Mesothelial cell of epicardium (in vitro differentiated cells): Measurements from ENCODE around the gene FHIT. TPM values are rescaled to one million over a fixed set of nuclear protein-coding genes. Genes with fewer than 3 reads are reported as not detected.

ENCODE experiments used
- DNase-seq, 2 experiments: peaks; one replicate each; pipeline ENCODE4 v3.0.0; 2021; ENCODE audit warnings: low spot score in 2 of 2; ENCODE audit not compliant: unreplicated experiment in 2 of 2
- H3K27ac Mint-ChIP-seq: 2 replicates; pipeline ENCODE4 v1.8.0; 2021; ENCODE audit warnings: mixed read lengths
- H3K27me3 Mint-ChIP-seq: 2 replicates; pipeline ENCODE4 v1.8.0; 2021; ENCODE audit warnings: low read depth, mixed read lengths
- H3K36me3 Mint-ChIP-seq: 2 replicates; pipeline ENCODE4 v1.8.0; 2021; ENCODE audit warnings: mixed read lengths
- H3K4me1 Mint-ChIP-seq: 2 replicates; pipeline ENCODE4 v1.8.0; 2021; ENCODE audit warnings: mixed read lengths
- H3K4me3 Mint-ChIP-seq: 2 replicates; pipeline ENCODE4 v1.8.0; 2021; ENCODE audit warnings: mild to moderate bottlenecking, moderate library complexity, mixed read lengths
- H3K9me3 Mint-ChIP-seq: 2 replicates; pipeline ENCODE4 v1.8.0; 2021; ENCODE audit warnings: mixed read lengths
- CTCF ChIP-seq: fragments of 200-600 bp; sonication (generic); IDR thresholded peaks from one replicate; pipeline ENCODE4 v1.5.0; 2021; ENCODE audit warnings: antibody characterized with exemption; ENCODE audit not compliant: unreplicated experiment
- total RNA-seq: library from RNA; stranded (reverse); gene quantifications from 3 replicates; pipeline ENCODE4 v1.2.1, GENCODE V29; 2021

Gene FHIT
- total RNA-seq, 1 donor from 2014 or later = 10.7 TPM

- no peak overlapping the region for H3K4me3 Mint-ChIP-seq
- H3K36me3 Mint-ChIP-seq = peaks cover 3% of the 10 kb centered on the region
- H3K27ac Mint-ChIP-seq = no peak overlapping the region
- peaks cover 15% of the 10 kb centered on the region for H3K9me3 Mint-ChIP-seq
- DNase-seq = no peak
- no peak for TF ChIP-seq CTCF
- peaks cover 15% of the 10 kb centered on the region for H3K4me1 Mint-ChIP-seq
- H3K27me3 Mint-ChIP-seq = no peaks in the 10 kb centered on the region
These were observed 734.1 kb downstream of the FHIT start for GRCh38 chr3:60517134-60517533.

- Mint-ChIP-seq H3K9me3 (peaks cover 15% of the 10 kb centered on the region), H3K36me3 (peaks cover 5% of the 10 kb centered on the region), H3K27ac (no peak overlapping the region), H3K4me3 (no peak overlapping the region), H3K27me3 (no peaks in the 10 kb centered on the region), H3K4me1 (peaks cover 10% of the 10 kb centered on the region)
- DNase-seq = no peak
- no peak for TF ChIP-seq CTCF
These were observed 736.4 kb downstream of the FHIT start for GRCh38 chr3:60514866-60515265.

- H3K4me3 Mint-ChIP-seq = no peak overlapping the region
- no peak for DNase-seq
- H3K9me3 Mint-ChIP-seq = peaks cover 15% of the 10 kb centered on the region
- peaks cover 10% of the 10 kb centered on the region for H3K4me1 Mint-ChIP-seq
- peaks cover 5% of the 10 kb centered on the region for H3K36me3 Mint-ChIP-seq
- no peak overlapping the region for H3K27ac Mint-ChIP-seq
- H3K27me3 Mint-ChIP-seq = no peaks in the 10 kb centered on the region
- no peak for TF ChIP-seq CTCF
These were observed 737.1 kb downstream of the FHIT start for GRCh38 chr3:60514085-60514649.

GRCh38 chr3:60513241-60513640 lies 738.0 kb downstream of the FHIT start:
- DNase-seq = no peak
- no peaks in the 10 kb centered on the region for H3K27me3 Mint-ChIP-seq
- H3K4me1 Mint-ChIP-seq = peaks cover 10% of the 10 kb centered on the region
- H3K36me3 Mint-ChIP-seq = peaks cover 5% of the 10 kb centered on the region
- H3K4me3 Mint-ChIP-seq = no peak overlapping the region
- no peak for TF ChIP-seq CTCF
- H3K9me3 Mint-ChIP-seq = peaks cover 15% of the 10 kb centered on the region
- H3K27ac Mint-ChIP-seq = no peak overlapping the region

- Mint-ChIP-seq H3K9me3 (peaks cover 21% of the 10 kb centered on the region), H3K27me3 (no peaks in the 10 kb centered on the region)
These were observed 738.7 kb downstream of the FHIT start for GRCh38 chr3:60512506-60512905.

More at GRCh38 chr3:60512506-60512905, 738.7 kb downstream of the FHIT start:
- no peak for DNase-seq
- Mint-ChIP-seq H3K27ac (no peak overlapping the region), H3K4me3 (no peak overlapping the region), H3K4me1 (peaks cover 10% of the 10 kb centered on the region), H3K36me3 (peaks cover 5% of the 10 kb centered on the region)
- no peak for TF ChIP-seq CTCF
